ENCODE data around the gene TMPRSS5.

TMPRSS5 gene

GRCh38 chr11:113666584-113666983 lies 39.5 kb downstream of the TMPRSS5 start:
- DNase-seq, result no peak

- DNase-seq, result peak; percentile 35
Measured at GRCh38 chr11:113664981-113665710, 41.0 kb downstream of the TMPRSS5 start.

GRCh38 chr11:113664069-113664980 lies 41.8 kb downstream of the TMPRSS5 start:
- peak; percentile 93 for DNase-seq

- peak; percentile 72 for DNase-seq
Measured at GRCh38 chr11:113663567-113663966, 42.5 kb downstream of the TMPRSS5 start.

GRCh38 chr11:113655771-113656170 lies 50.3 kb downstream of the TMPRSS5 start:
- DNase-seq, result no peak

- no peak for DNase-seq
Measured at GRCh38 chr11:113651023-113651422, 55.1 kb downstream of the TMPRSS5 start.

- DNase-seq, result no peak
Measured at GRCh38 chr11:113649311-113649710, 56.8 kb downstream of the TMPRSS5 start.

GRCh38 chr11:113647856-113648255 lies 58.3 kb downstream of the TMPRSS5 start:
- peak; percentile 19 for DNase-seq

GRCh38 chr11:113647108-113647507 lies 59.0 kb downstream of the TMPRSS5 start:
- DNase-seq, result no peak

- no peak for DNase-seq
Measured at GRCh38 chr11:113645593-113646349, 60.3 kb downstream of the TMPRSS5 start.

- no peak for DNase-seq
Measured at GRCh38 chr11:113644605-113645004, 61.5 kb downstream of the TMPRSS5 start.

GRCh38 chr11:113643701-113644100 lies 62.4 kb downstream of the TMPRSS5 start:
- DNase-seq, result no peak

GRCh38 chr11:113643006-113643585 lies 63.0 kb downstream of the TMPRSS5 start:
- DNase-seq, result no peak

- DNase-seq, result no peak
Measured at GRCh38 chr11:113642090-113642489, 64.0 kb downstream of the TMPRSS5 start.

- DNase-seq, result no peak
Measured at GRCh38 chr11:113638376-113638775, 67.7 kb downstream of the TMPRSS5 start.

- DNase-seq, result no peak
Measured at GRCh38 chr11:113637636-113638035, 68.5 kb downstream of the TMPRSS5 start.
